GM23338 (cell line): Measurements from ENCODE around the gene CDKL4. TPM values are rescaled to one million over a fixed set of nuclear protein-coding genes. Genes with fewer than 3 reads are reported as not detected.

Experiments
- ATAC-seq: fragments of 200-7000 bp; cut with Tn5 transposase; 3 replicates; pipeline ENCODE4 v1.9.1; 2020
- DNase-seq: peaks from one replicate; pipeline ENCODE4 v3.0.0-alpha.2; 2015; ENCODE audit warnings: low spot score
- H2AFZ ChIP-seq: fragments of 200-600 bp; sonication (generic); 2 replicates; pipeline ENCODE4 v1.8.0; 2016; ENCODE audit warnings: antibody characterized with exemption, mild to moderate bottlenecking, moderate library complexity
- H3F3A ChIP-seq: fragments of 200-600 bp; sonication (generic); replicated peaks from 2 replicates; pipeline ENCODE4 v1.8.0; 2017; ENCODE audit warnings: antibody characterized with exemption, mixed run types, low read depth
- H3K27ac ChIP-seq: fragments of 200-600 bp; sonication (generic); 2 replicates; pipeline ENCODE4 v1.6.1; 2016; ENCODE audit warnings: low read depth
- H3K27me3 ChIP-seq: fragments of 200-600 bp; sonication (generic); 2 replicates; pipeline ENCODE4 v1.8.0; 2016; ENCODE audit warnings: mild to moderate bottlenecking, mixed run types, moderate library complexity; ENCODE audit not compliant: insufficient read depth
- H3K36me3 ChIP-seq: fragments of 200-600 bp; sonication (generic); 2 replicates; pipeline ENCODE4 v1.8.0; 2016; ENCODE audit warnings: mild to moderate bottlenecking; ENCODE audit not compliant: insufficient read depth
- H3K4me1 ChIP-seq: fragments of 200-600 bp; sonication (generic); 2 replicates; pipeline ENCODE4 v1.8.0; 2016; ENCODE audit warnings: mild to moderate bottlenecking, moderate library complexity; ENCODE audit not compliant: insufficient read depth
- H3K4me2 ChIP-seq: fragments of 200-600 bp; sonication (generic); 2 replicates; pipeline ENCODE4 v1.7.1; 2017; ENCODE audit warnings: mixed run types
- H3K4me3 ChIP-seq: fragments of 200-600 bp; sonication (generic); 2 replicates; pipeline ENCODE4 v1.6.1; 2016; ENCODE audit warnings: mixed run types
- H3K79me2 ChIP-seq: fragments of 200-600 bp; sonication (generic); replicated peaks from 2 replicates; pipeline ENCODE4 v1.8.0; 2017; ENCODE audit warnings: mild to moderate bottlenecking; ENCODE audit not compliant: insufficient read depth
- H3K9me2 ChIP-seq: fragments of 200-600 bp; sonication (generic); 2 replicates; pipeline ENCODE4 v1.8.0; 2017; ENCODE audit not compliant: insufficient read depth
- H4K20me1 ChIP-seq: fragments of 200-600 bp; sonication (generic); replicated peaks from 2 replicates; pipeline ENCODE4 v1.8.0; 2017; ENCODE audit warnings: mild to moderate bottlenecking; ENCODE audit not compliant: insufficient read depth
- H3K27ac Mint-ChIP-seq: 2 replicates; pipeline ENCODE4 v1.8.0; 2020; ENCODE audit warnings: inconsistent platforms, mild to moderate bottlenecking, moderate library complexity, mixed read lengths
- H3K27me3 Mint-ChIP-seq: 3 replicates; pipeline ENCODE4 v1.8.0; 2022; ENCODE audit warnings: low read depth, mild to moderate bottlenecking, moderate library complexity, mixed read lengths, inconsistent platforms; ENCODE audit not compliant: insufficient read depth, poor library complexity
- H3K36me3 Mint-ChIP-seq: 3 replicates; pipeline ENCODE4 v1.8.0; 2021; ENCODE audit warnings: low read depth, mild to moderate bottlenecking, inconsistent platforms, moderate library complexity, mixed read lengths
- H3K4me1 Mint-ChIP-seq: 3 replicates; pipeline ENCODE4 v1.8.0; 2020; ENCODE audit warnings: mild to moderate bottlenecking, inconsistent platforms, mixed read lengths
- H3K4me3 Mint-ChIP-seq: 3 replicates; pipeline ENCODE4 v1.8.0; 2021; ENCODE audit warnings: moderate library complexity, mild to moderate bottlenecking, inconsistent platforms, mixed read lengths
- H3K9me3 Mint-ChIP-seq: 3 replicates; pipeline ENCODE4 v1.8.0; 2020; ENCODE audit warnings: moderate library complexity, mild to moderate bottlenecking, inconsistent platforms, mixed read lengths
- CREB1 ChIP-seq: fragments of 250-450 bp; sonication (Bioruptor Pico); IDR thresholded peaks from 2 replicates; pipeline ENCODE4 v1.5.0; 2020; ENCODE audit warnings: low read depth, mild to moderate bottlenecking, moderate library complexity
- CTCF ChIP-seq, 2 experiments: fragments of 200-600 bp in 1 of 2; sonication (generic) in 1 of 2; conservative IDR thresholded peaks; 2 replicates each; pipeline versions ENCODE4 v1.5.1 to v1.6.1; 2016 to 2017; ENCODE audit warnings: antibody characterized with exemption in 2 of 2, low read depth in 2 of 2, mild to moderate bottlenecking in 2 of 2, moderate library complexity in 1 of 2
- ETS1 ChIP-seq: IDR thresholded peaks from 2 replicates; pipeline ENCODE4 v1.6.1; 2016; ENCODE audit warnings: antibody characterized with exemption
- EZH2 ChIP-seq: fragments of 200-600 bp; sonication (generic); IDR thresholded peaks from one replicate; pipeline ENCODE4 v1.8.0; 2017; ENCODE audit warnings: antibody characterized with exemption, mild to moderate bottlenecking, low read depth; ENCODE audit not compliant: unreplicated experiment
- EZH2phosphoT487 ChIP-seq: fragments of 200-600 bp; sonication (generic); IDR thresholded peaks from one replicate; pipeline ENCODE4 v1.8.1; 2018; ENCODE audit warnings: antibody characterized with exemption; ENCODE audit not compliant: unreplicated experiment
- JUNB ChIP-seq: IDR thresholded peaks from one replicate; pipeline ENCODE4 v1.6.1; 2016; ENCODE audit warnings: antibody characterized with exemption; ENCODE audit not compliant: unreplicated experiment
- NANOG ChIP-seq: IDR thresholded peaks from 2 replicates; pipeline ENCODE4 v1.6.1; 2016; ENCODE audit warnings: antibody characterized with exemption, borderline replicate concordance
- POLR2AphosphoS5 ChIP-seq: IDR thresholded peaks from 2 replicates; pipeline ENCODE4 v1.6.1; 2016; ENCODE audit warnings: antibody characterized with exemption, low read depth
- REST ChIP-seq: IDR thresholded peaks from one replicate; pipeline ENCODE4 v1.6.1; 2018; ENCODE audit warnings: antibody characterized with exemption; ENCODE audit not compliant: unreplicated experiment
- STAT1 ChIP-seq: IDR thresholded peaks from one replicate; pipeline ENCODE4 v1.6.1; 2016; ENCODE audit warnings: antibody characterized with exemption; ENCODE audit not compliant: unreplicated experiment
- ZNF114 ChIP-seq: fragments of 250-450 bp; sonication (Bioruptor Pico); IDR thresholded peaks from 2 replicates; pipeline ENCODE4 v1.5.0; 2020; ENCODE audit warnings: mild to moderate bottlenecking, moderate library complexity
- ZNF331 ChIP-seq: fragments of 250-450 bp; sonication (Bioruptor Pico); IDR thresholded peaks from 2 replicates; pipeline ENCODE4 v1.5.0; 2020; ENCODE audit warnings: low read depth, mild to moderate bottlenecking, moderate library complexity
- polyA plus RNA-seq: library from polyadenylated mRNA; unstranded; fragments of >200 nt; fragmentation: Nextera tagmentation; extraction: Ambion mirVana; gene quantifications from 2 replicates; pipeline ENCODE4 v1.2.1, GENCODE V29; 2016
- total RNA-seq: library from RNA; depleted of rRNA; stranded (reverse); fragments of >200 nt; shearing (Covaris generic); gene quantifications from 2 replicates; pipeline ENCODE4 v1.2.3, GENCODE V29; 2014

CDKL4 gene
- total and polyA plus RNA-seq, 2 experiments from 2014 or later: 0.24 TPM; not detected in 1

GRCh38 chr2:39215545-39215944, 28.2 kb downstream of the CDKL4 start:
- Histone ChIP-seq H3K4me3 (no peak overlapping the region), H3K4me2 (no peak overlapping the region), H3K36me3 (no peaks in the 10 kb centered on the region), H3K9me2 (no peaks in the 10 kb centered on the region), H3K4me1 (peaks cover 8% of the 10 kb centered on the region; the same call in 1 of the 2 replicates), H3F3A (peaks cover 4% of the 10 kb centered on the region; the same call in 1 of the 2 replicates), H4K20me1 (no peaks in the 10 kb centered on the region), H3K27me3 (no peaks in the 10 kb centered on the region), H3K79me2 (no peaks in the 10 kb centered on the region), H2AFZ (no peak overlapping the region), H3K27ac (no peak overlapping the region)
- DNase-seq (no peak), ATAC-seq (no peak)
- no peak for TF ChIP-seq EZH2
- no peak for TF ChIP-seq ZNF114 (CRISPR knock-in tag)
- no peak for TF ChIP-seq POLR2AphosphoS5
- no peak for TF ChIP-seq CREB1 (CRISPR knock-in tag)
- no peak for TF ChIP-seq STAT1
- TF ChIP-seq EZH2phosphoT487: no peak
- TF ChIP-seq NANOG: no peak
- no peak for TF ChIP-seq CTCF (conservative IDR thresholded peaks at IDR 0.05; ENCODE audit: low read depth in 2 of 2)
- TF ChIP-seq ZNF331 (CRISPR knock-in tag): no peak
- H3K36me3 Mint-ChIP-seq: no peaks in the 10 kb centered on the region
- H3K27ac Mint-ChIP-seq: no peak overlapping the region
- peaks cover 9% of the 10 kb centered on the region for H3K4me1 Mint-ChIP-seq
- no peak overlapping the region for H3K4me3 Mint-ChIP-seq
- no peaks in the 10 kb centered on the region for H3K27me3 Mint-ChIP-seq
- no peaks in the 10 kb centered on the region for H3K9me3 Mint-ChIP-seq

GRCh38 chr2:39213015-39213414, 30.8 kb downstream of the CDKL4 start:
- H3K27me3 ChIP-seq: no peaks in the 10 kb centered on the region
- H3K27me3 Mint-ChIP-seq: no peaks in the 10 kb centered on the region
- no peak for ATAC-seq
- no peak for TF ChIP-seq CTCF (conservative IDR thresholded peaks at IDR 0.05; ENCODE audit: low read depth in 2 of 2)
- no peak for TF ChIP-seq ZNF331 (CRISPR knock-in tag)
- TF ChIP-seq STAT1: no peak
- no peak for TF ChIP-seq EZH2
- TF ChIP-seq ZNF114 (CRISPR knock-in tag): no peak
- TF ChIP-seq REST: no peak
- no peak for TF ChIP-seq ETS1
- no peak for TF ChIP-seq JUNB

More at GRCh38 chr2:39213015-39213414, 30.8 kb downstream of the CDKL4 start:
- Histone ChIP-seq H2AFZ (no peak overlapping the region), H3K79me2 (no peaks in the 10 kb centered on the region), H3K27ac (no peak overlapping the region), H3K4me1 (no peaks in the 10 kb centered on the region), H3K9me2 (no peaks in the 10 kb centered on the region), H3K4me3 (no peak overlapping the region), H3K4me2 (no peak overlapping the region), H4K20me1 (no peaks in the 10 kb centered on the region), H3F3A (no peaks in the 10 kb centered on the region), H3K36me3 (no peaks in the 10 kb centered on the region)
- Mint-ChIP-seq H3K9me3 (no peaks in the 10 kb centered on the region), H3K4me1 (no peaks in the 10 kb centered on the region), H3K4me3 (no peak overlapping the region), H3K27ac (no peak overlapping the region), H3K36me3 (no peaks in the 10 kb centered on the region)
- DNase-seq: no peak
